Naive thymus-derived CD4-positive, alpha-beta T cell (primary cell): ENCODE data around the gene PTPRCAP. TPM values are rescaled to one million over a fixed set of nuclear protein-coding genes. Genes with fewer than 3 reads are reported as not detected.

Experiments used
- ATAC-seq: fragments of 150-1000 bp; cut with Tn5 transposase; 2 replicates; pipeline ENCODE4 v1.10.0; 2021; ENCODE audit warnings: mild to moderate bottlenecking, moderate library complexity
- CTCF ChIA-PET: fragments of 350-600 bp; sonication (Branson Sonifier 250); formaldehyde crosslinking; loops from one replicate; lab custom pipeline; 2021; ENCODE audit warnings: antibody characterized with exemption; lab: Charles Lee
- POLR2A ChIA-PET: fragments of 350-600 bp; sonication (Branson Sonifier 250); formaldehyde crosslinking; loops from one replicate; lab custom pipeline; 2021; ENCODE audit warnings: antibody characterized with exemption, inconsistent platforms; lab: Charles Lee
- DNase-seq, 9 donors: peaks; one replicate each; pipeline versions ENCODE4 v3.0.0 to v3.0.0-alpha.2; 2020 to 2022; ENCODE audit warnings: mixed read lengths in 1 of 9
- H3K27ac ChIP-seq: one replicate; pipeline ENCODE4 v1.7.0; 2013; ENCODE audit warnings: mild to moderate bottlenecking, low read depth, low read length, moderate library complexity
- H3K27me3 ChIP-seq, 2 donors: one replicate each; pipeline ENCODE4 v1.7.0; 2013; ENCODE audit warnings: low read length in 2 of 2, mild to moderate bottlenecking in 2 of 2, moderate library complexity in 2 of 2; ENCODE audit not compliant: control insufficient read depth in 2 of 2, insufficient read depth in 2 of 2
- H3K36me3 ChIP-seq, 3 experiments: 1 replicate in 2 of 3; 2 replicates in 1 of 3; pipeline ENCODE4 v1.7.0; 2013; ENCODE audit warnings: low read length in 3 of 3, mild to moderate bottlenecking in 3 of 3, moderate library complexity in 1 of 3; ENCODE audit not compliant: insufficient read depth in 3 of 3, control insufficient read depth in 2 of 3
- H3K4me1 ChIP-seq, 2 donors: one replicate each; pipeline ENCODE4 v1.7.0; 2013; ENCODE audit warnings: low read length in 2 of 2, mild to moderate bottlenecking in 2 of 2, moderate library complexity in 1 of 2; ENCODE audit not compliant: control insufficient read depth in 2 of 2, insufficient read depth in 2 of 2
- H3K4me3 ChIP-seq: 2 replicates; pipeline ENCODE4 v1.7.0; 2013; ENCODE audit warnings: mild to moderate bottlenecking, low read length
- H3K9me3 ChIP-seq, 3 experiments: 1 replicate in 2 of 3; 2 replicates in 1 of 3; pipeline ENCODE4 v1.7.0; 2013; ENCODE audit warnings: low read length in 3 of 3; ENCODE audit not compliant: control insufficient read depth in 2 of 3
- H3K27ac Mint-ChIP-seq, 9 donors: one replicate each; pipeline ENCODE4 v1.8.0; 2020 to 2022; ENCODE audit warnings: mixed read lengths in 9 of 9, mild to moderate bottlenecking in 8 of 9, moderate library complexity in 5 of 9, inconsistent platforms in 2 of 9
- H3K27me3 Mint-ChIP-seq, 5 donors: one replicate each; pipeline ENCODE4 v1.8.0; 2021 to 2022; ENCODE audit warnings: mixed read lengths in 5 of 5, mild to moderate bottlenecking in 1 of 5
- H3K36me3 Mint-ChIP-seq, 5 donors: one replicate each; pipeline ENCODE4 v1.8.0; 2020 to 2022; ENCODE audit warnings: mixed read lengths in 5 of 5, mild to moderate bottlenecking in 3 of 5, inconsistent platforms in 1 of 5
- H3K4me1 Mint-ChIP-seq, 7 donors: one replicate each; pipeline ENCODE4 v1.8.0; 2020 to 2022; ENCODE audit warnings: mixed read lengths in 7 of 7, mild to moderate bottlenecking in 3 of 7, inconsistent platforms in 1 of 7
- H3K4me3 Mint-ChIP-seq, 10 donors: one replicate each; pipeline ENCODE4 v1.8.0; 2020 to 2022; ENCODE audit warnings: mild to moderate bottlenecking in 10 of 10, mixed read lengths in 10 of 10, moderate library complexity in 6 of 10, inconsistent platforms in 2 of 10
- H3K9me3 Mint-ChIP-seq, 11 donors: one replicate each; pipeline ENCODE4 v1.8.0; 2020 to 2022; ENCODE audit warnings: mixed read lengths in 11 of 11, mild to moderate bottlenecking in 4 of 11, inconsistent platforms in 1 of 11, moderate library complexity in 1 of 11
- intact Hi-C, 2 donors: fragments of 100-400 bp; cut with micrococcal nuclease; formaldehyde crosslinking; loops; one replicate each; pipeline ENCODE4 v1.15.1; 2023
- polyA plus RNA-seq, 2 donors: library from polyadenylated mRNA; unstranded; fragments of 300-500 nt; fragmentation: Illumina TruSeq; gene quantifications; one replicate each; pipeline ENCODE4 v1.2.3, GENCODE V29; 2021
- total RNA-seq, 6 experiments: library from RNA in 5 of 6; stranded (reverse) in 5 of 6; gene quantifications; 1 replicate in 5 of 6; 2 replicates in 1 of 6; pipeline ENCODE4 v1.2.3 and lab custom pipeline; 2021 to 2026

PTPRCAP gene
- total and polyA plus RNA-seq, 7 experiments from 2014 or later: 134 to 670 (median 219) TPM

DNA sequence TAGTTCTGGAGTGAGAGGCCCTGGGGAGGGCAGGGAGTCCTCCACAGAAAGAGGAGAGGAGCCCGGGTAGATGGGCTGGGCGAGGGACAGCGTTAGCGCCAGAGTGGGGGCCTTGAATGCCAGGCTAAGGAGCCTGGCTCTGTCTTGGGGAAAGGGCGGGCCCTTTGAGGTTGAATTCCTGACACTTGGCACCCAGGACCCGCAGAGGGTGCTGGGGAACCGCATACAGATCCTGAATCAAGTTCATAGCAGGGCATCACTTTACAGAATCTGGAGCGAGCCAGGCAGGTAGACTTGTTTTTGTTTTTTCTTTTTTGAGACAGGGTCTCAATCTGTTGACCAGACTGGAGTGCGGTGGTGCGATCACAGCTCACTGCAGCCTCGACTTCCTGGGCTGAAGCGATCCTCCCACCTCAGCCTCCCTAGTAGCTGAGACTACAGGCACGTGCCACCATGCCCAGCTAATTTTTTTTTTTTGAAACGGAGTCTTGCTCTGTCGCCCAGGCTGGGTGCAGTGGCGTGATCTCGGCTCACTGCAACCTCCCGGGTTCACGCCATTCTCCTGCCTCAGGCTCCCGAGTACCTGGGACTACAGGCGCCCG, 16.0 kb downstream of the PTPRCAP start:
- peaks cover 0 to 8% (median 0%) of the 10 kb centered on the region in 5 donors for H3K27me3 Mint-ChIP-seq

DNA sequence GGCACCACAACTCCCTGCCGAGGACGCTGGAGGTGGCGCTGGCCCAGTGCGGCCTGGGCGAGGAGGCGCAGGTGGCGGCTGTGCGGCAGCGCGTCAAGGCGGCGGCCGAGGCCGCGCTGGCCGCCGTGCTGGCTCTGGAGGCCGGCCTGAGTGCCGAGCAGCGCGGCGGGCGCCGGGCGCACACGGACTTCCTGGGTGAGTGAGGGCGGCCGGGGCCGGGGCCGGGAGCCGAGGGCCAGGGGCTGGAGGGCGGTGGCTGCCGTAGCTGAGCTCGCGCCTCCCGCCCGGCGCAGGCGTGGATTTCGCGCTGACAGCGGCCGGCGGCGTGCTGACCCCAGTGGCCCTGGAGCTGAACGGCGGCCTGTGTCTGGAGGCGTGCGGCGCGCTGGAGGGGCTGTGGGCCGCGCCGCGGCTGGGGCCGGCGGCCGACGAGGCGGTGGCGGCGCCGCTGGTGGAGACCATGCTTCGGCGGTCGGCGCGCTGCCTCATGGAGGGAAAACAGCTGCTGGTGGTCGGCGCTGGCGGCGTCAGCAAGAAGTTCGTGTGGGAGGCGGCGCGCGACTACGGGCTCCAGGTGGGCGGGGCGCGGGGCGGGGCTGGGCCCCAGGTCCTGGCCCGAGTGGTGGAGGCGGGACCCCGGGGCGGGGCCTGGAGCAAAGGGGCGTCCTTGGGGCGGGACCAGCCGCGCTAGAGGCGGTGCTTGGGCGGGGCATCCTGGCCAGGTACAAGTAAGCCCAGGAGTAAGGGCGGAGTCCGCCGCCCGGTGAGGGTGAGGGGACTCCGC, 16.6 kb downstream of the PTPRCAP start:
- Histone ChIP-seq H3K9me3 (no peaks in the 10 kb centered on the region), H3K36me3 (no peaks in the 10 kb centered on the region), H3K4me3 (peak overlapping the region; percentile 56), H3K4me1 (peaks cover 42 to 49% of the 10 kb centered on the region in 2 donors), H3K27me3 (no peaks in the 10 kb centered on the region), H3K27ac (peak overlapping the region; percentile 77)
- intact Hi-C loops: loop anchor here (1.0 kb wide), 8 partner anchors 12 to 85 kb away; partner anchors contain the start of genes AIP (in 1 of the 2), PTPRCAP (in 1 of the 2) and TMEM134 (in 1 of the 2)
- DNase-seq (peak; percentile 97 to 100 (median 97)), ATAC-seq (peak; percentile 96)
- Mint-ChIP-seq H3K4me3 (peak overlapping the region; percentile 74 to 92 (median 82)), H3K27me3 (peaks cover 0 to 15% (median 0%) of the 10 kb centered on the region in 5 donors), H3K36me3 (peaks cover 0 to 4% (median 0%) of the 10 kb centered on the region in 5 donors), H3K27ac (peak overlapping the region; percentile 69 to 98 (median 92)), H3K4me1 (peaks cover 24 to 60% (median 53%) of the 10 kb centered on the region in 7 donors), H3K9me3 (no peaks in the 10 kb centered on the region)
- ChIA-PET POLR2A (interaction anchor here (0.6 to 31.8 kb wide), 13 partner anchors 9 to 163 kb away, joined by 3 to 1530 read pairs (median 12); partner anchors contain the start of genes AIP, PITPNM1, PPP1CA and PTPRCAP), CTCF (interaction anchor here (1.1 to 6.0 kb wide), 5 partner anchors 12 to 48 kb away, joined by 6 to 67 read pairs (median 7); partner anchors contain the start of genes PPP1CA, PTPRCAP, TBC1D10C and TMEM134)

More for the DNA sequence above, 16.0 kb downstream of the PTPRCAP start:
- DNase-seq: no peak
- Mint-ChIP-seq H3K36me3 (peaks cover 0 to 2% (median 0%) of the 10 kb centered on the region in 5 donors), H3K4me3 (peak overlapping the region; percentile 49 to 92 (median 76)), H3K4me1 (peaks cover 17 to 54% (median 47%) of the 10 kb centered on the region in 7 donors), H3K27ac (peak overlapping the region; percentile 62 to 93 (median 91)), H3K9me3 (no peaks in the 10 kb centered on the region)
- Histone ChIP-seq H3K36me3 (no peaks in the 10 kb centered on the region), H3K4me3 (peak overlapping the region; percentile 39), H3K27me3 (no peaks in the 10 kb centered on the region), H3K4me1 (peaks cover 35 to 42% of the 10 kb centered on the region in 2 donors), H3K9me3 (no peaks in the 10 kb centered on the region), H3K27ac (peak overlapping the region; percentile 77)
- POLR2A ChIA-PET: interaction anchor here (0.6 to 31.8 kb wide), 8 partner anchors 10 to 104 kb away, joined by 3 to 1530 read pairs (median 13); partner anchors contain the start of genes PITPNM1, PPP1CA, PTPRCAP and RAD9A
- CTCF ChIA-PET: interaction anchor here (4.7 to 6.0 kb wide), 2 partner anchors 16 to 19 kb away, joined by 23 to 67 read pairs; partner anchors contain the start of genes PPP1CA, PTPRCAP and TBC1D10C
- no peak for ATAC-seq
- intact Hi-C loops: loop anchor here (1.0 kb wide), 8 partner anchors 12 to 85 kb away; partner anchors contain the start of genes AIP (in 1 of the 2), PTPRCAP (in 1 of the 2) and TMEM134 (in 1 of the 2)

DNA sequence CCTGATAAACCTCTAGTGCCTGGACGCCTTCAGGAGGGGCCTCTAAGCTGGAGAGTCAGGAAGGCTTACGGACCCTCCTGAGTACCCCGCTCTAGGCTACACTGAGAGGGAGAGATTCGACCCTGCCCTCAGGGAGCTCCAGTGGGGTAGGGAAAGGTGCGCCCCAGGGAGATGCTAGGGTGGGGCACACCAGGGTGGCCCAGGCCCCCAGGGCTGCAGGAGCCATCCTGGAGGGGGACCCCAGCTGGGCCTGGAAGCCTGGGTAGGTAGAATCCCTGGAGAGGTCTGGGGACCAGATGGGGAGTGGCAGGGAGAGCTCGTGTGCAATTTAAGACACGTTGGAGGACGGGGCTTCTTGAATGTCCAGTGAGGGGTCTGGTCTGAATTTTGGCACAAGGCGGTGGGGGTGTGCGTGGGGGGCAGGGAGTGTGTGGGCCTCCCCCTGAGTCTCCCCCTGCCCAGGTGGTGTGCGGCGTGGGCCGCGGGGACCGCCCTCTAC, 17.3 kb downstream of the PTPRCAP start:
- H3K9me3 ChIP-seq: no peaks in the 10 kb centered on the region
- Mint-ChIP-seq H3K27ac (peak overlapping the region; percentile 46 to 99 (median 92)), H3K36me3 (peaks cover 0 to 4% (median 0%) of the 10 kb centered on the region in 5 donors), H3K27me3 (peaks cover 0 to 15% (median 0%) of the 10 kb centered on the region in 5 donors), H3K4me1 (peaks cover 24 to 61% (median 51%) of the 10 kb centered on the region in 7 donors), H3K9me3 (no peaks in the 10 kb centered on the region), H3K4me3 (peak overlapping the region; percentile 80 to 93 (median 86))
- DNase-seq: no peak
- POLR2A ChIA-PET: interaction anchor here (0.6 to 31.8 kb wide), 14 partner anchors 8 to 162 kb away, joined by 3 to 1530 read pairs (median 13); partner anchors contain the start of genes AIP, CABP4, PITPNM1 and POLD4
- no peak for ATAC-seq
- peaks cover 44 to 49% of the 10 kb centered on the region in 2 donors for H3K4me1 ChIP-seq
- CTCF ChIA-PET: interaction anchor here (0.7 to 6.0 kb wide), 6 partner anchors 12 to 88 kb away, joined by 3 to 67 read pairs (median 6); partner anchors contain the start of genes CDK2AP2, PPP1CA, PTPRCAP and TBC1D10C
- H3K27me3 ChIP-seq: no peaks in the 10 kb centered on the region
- intact Hi-C loops: no loop called here
- H3K36me3 ChIP-seq: no peaks in the 10 kb centered on the region
- H3K27ac ChIP-seq: peak overlapping the region; percentile 77
- H3K4me3 ChIP-seq: peak overlapping the region; percentile 56

DNA sequence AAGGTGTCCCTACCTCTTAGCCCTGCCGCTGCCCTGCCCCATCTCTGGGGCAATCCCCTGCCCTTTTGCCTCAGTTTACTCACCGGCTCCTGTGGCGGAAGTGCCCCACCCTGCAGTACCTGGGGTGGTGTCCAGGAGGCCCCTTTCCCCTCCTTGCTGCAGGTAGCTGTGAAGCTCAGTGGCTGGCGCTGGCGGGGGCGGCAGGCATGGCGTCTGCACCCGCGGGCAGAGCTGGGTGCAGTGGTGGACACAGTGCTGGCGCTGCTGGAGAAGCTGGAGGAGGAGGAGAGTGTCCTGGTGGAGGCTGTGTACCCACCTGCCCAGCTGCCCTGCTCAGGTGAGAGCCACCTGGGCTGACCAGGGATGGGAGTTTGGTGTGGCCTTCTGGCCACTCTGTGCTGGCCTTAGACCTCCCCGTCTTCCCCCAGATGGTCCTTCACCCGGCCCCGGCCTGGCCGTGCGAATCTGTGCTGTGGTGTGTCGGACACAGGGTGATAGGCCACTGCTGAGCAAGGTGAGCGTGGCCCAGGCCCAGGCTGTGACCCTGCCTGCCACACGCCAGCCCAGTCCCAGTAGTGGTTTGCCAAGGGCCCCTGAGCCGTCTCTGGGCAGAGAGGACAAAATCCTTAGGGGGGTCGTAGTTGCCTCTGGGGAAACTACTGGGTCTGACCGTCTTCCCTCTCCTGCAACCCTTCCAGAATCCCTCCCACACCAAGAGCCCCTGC, 18.0 kb downstream of the PTPRCAP start:
- ATAC-seq: no peak
- Histone ChIP-seq H3K4me3 (peak overlapping the region; percentile 56), H3K4me1 (peaks cover 51 to 54% of the 10 kb centered on the region in 2 donors), H3K9me3 (no peaks in the 10 kb centered on the region), H3K27me3 (no peaks in the 10 kb centered on the region), H3K27ac (peak overlapping the region; percentile 77), H3K36me3 (no peaks in the 10 kb centered on the region)
- peak overlapping the region in 8 of 9 donors; percentile 71 to 99 (median 92) for H3K27ac Mint-ChIP-seq
- H3K4me3 Mint-ChIP-seq: peak overlapping the region in 9 of 10 donors; percentile 80 to 93 (median 86)
- DNase-seq: no peak
- CTCF ChIA-PET: interaction anchor here (0.7 to 6.0 kb wide), 9 partner anchors 11 to 88 kb away, joined by 3 to 67 read pairs (median 6); partner anchors contain the start of genes CDK2AP2, PPP1CA, PTPRCAP and TBC1D10C
- POLR2A ChIA-PET: interaction anchor here (0.6 to 31.8 kb wide), 17 partner anchors 8 to 151 kb away, joined by 3 to 1530 read pairs (median 8); partner anchors contain the start of genes AIP, CABP4, POLD4 and PPP1CA
- peaks cover 0 to 17% (median 0%) of the 10 kb centered on the region in 5 donors for H3K27me3 Mint-ChIP-seq
- intact Hi-C loops: no loop called here
- H3K4me1 Mint-ChIP-seq: peaks cover 24 to 64% (median 49%) of the 10 kb centered on the region in 7 donors
- no peaks in the 10 kb centered on the region for H3K9me3 Mint-ChIP-seq
- peaks cover 0 to 4% (median 0%) of the 10 kb centered on the region in 5 donors for H3K36me3 Mint-ChIP-seq

DNA sequence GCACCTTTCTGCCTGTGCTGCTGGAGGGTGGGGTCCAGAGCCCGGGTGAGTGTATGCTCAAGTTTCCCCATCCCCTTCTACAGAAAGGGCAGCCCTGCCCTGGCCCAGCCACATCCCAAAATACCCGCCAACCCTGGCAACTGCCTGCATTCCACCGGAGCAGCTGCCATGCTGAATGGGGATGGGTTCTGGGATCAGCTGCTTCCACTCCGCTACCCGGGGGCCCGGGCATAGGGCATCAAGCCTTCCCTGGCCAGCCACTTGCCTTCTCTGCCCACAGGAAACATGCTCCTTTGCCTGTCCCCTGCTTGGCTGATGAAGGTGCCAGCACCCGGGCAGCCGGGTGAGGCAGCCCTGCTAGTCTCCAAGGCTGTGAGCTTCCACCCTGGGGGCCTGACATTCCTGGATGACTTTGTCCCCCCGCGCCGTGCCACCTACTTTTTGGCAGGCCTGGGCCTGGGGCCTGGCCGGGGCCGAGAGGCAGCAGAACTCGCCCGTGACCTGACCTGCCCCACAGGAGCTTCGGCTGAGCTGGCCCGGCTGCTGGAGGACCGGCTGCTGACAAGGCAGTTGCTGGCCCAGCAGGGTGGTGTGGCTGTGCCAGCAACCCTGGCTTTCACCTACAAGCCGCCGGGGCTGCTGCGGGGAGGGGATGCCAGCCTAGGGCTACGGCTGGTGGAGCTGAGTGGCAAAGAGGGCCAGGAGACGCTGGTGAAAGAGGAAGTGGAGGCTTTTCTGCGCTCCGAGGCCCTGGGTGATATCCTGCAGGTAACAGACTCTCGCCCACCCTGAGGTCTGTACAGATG, 18.8 kb downstream of the PTPRCAP start:
- Mint-ChIP-seq H3K4me3 (peak overlapping the region; percentile 37 to 93 (median 84)), H3K27me3 (peaks cover 0 to 20% (median 0%) of the 10 kb centered on the region in 5 donors), H3K4me1 (peaks cover 24 to 71% (median 49%) of the 10 kb centered on the region in 7 donors), H3K27ac (peak overlapping the region in 8 of 9 donors; percentile 71 to 99 (median 94)), H3K9me3 (no peaks in the 10 kb centered on the region), H3K36me3 (peaks cover 0 to 4% (median 0%) of the 10 kb centered on the region in 5 donors)
- ChIA-PET CTCF (interaction anchor here (1.0 to 6.0 kb wide), 7 partner anchors 10 to 53 kb away, joined by 3 to 67 read pairs (median 7); partner anchors contain the start of genes PPP1CA, PTPRCAP and TBC1D10C), POLR2A (interaction anchor here (0.6 to 31.8 kb wide), 19 partner anchors 15 to 1041 kb away, joined by 3 to 1530 read pairs (median 8); partner anchors contain the start of genes AIP, CABP4, CDK2AP2 and POLD4)
- H3K36me3 ChIP-seq: no peaks in the 10 kb centered on the region
- no peaks in the 10 kb centered on the region for H3K27me3 ChIP-seq
- H3K9me3 ChIP-seq: no peaks in the 10 kb centered on the region
- DNase-seq (peak in 7 of 9 donors; percentile 54 to 65 (median 60)), ATAC-seq (no peak)
- H3K27ac ChIP-seq: peak overlapping the region; percentile 77
- H3K4me1 ChIP-seq: peaks cover 56 to 58% of the 10 kb centered on the region in 2 donors
- H3K4me3 ChIP-seq: peak overlapping the region; percentile 56
- intact Hi-C loops: no loop called here
